ENCODE results near the gene NPSR1. TPM values are rescaled to one million over a fixed set of nuclear protein-coding genes. Genes with fewer than 3 reads are reported as not detected.
A peak's percentile ranks its signal among the peaks of the same experiment; 100 is the strongest.

The NPSR1 gene
- polyA plus RNA-seq, 1 of the 3 experiments (the other 2 are of a cell fraction), result not detected

- ChIA-PET POLR2A (no interaction called here), CTCF (interaction anchor here (0.8 kb wide), 1 partner anchor 11 kb away, joined by 3 read pairs; no protein-coding TSS in a partner anchor)
- H2AFZ ChIP-seq (ENCODE audit: low read depth), result peak overlapping the region; percentile 19; the same call in 1 of the 2 replicates
- H3K27me3 ChIP-seq (ENCODE audit: insufficient read depth), result peaks cover 7% of the 10 kb centered on the region; the same call in 1 of the 2 replicates
- H3K36me3 ChIP-seq (replicated peaks in 1 of 2; ENCODE audit: control insufficient read depth in 1 of 2, insufficient read depth in 2 of 2, low read length in 1 of 2), result no peaks in the 10 kb centered on the region
- H3F3A ChIP-seq (replicated peaks; ENCODE audit: insufficient read depth), result peaks cover 12% of the 10 kb centered on the region
- peak overlapping the region; percentile 8 to 9; a peak in 2 of 4 replicates for H3K4me3 ChIP-seq (ENCODE audit: low read depth in 2 of 2, low read length in 1 of 2)
- H3K4me2 ChIP-seq, result peak overlapping the region; percentile 50
- H3K79me2 ChIP-seq (ENCODE audit: insufficient read depth), result no peaks in the 10 kb centered on the region
- no peaks in the 10 kb centered on the region for H4K20me1 ChIP-seq (ENCODE audit: insufficient read depth)
- H3K27ac ChIP-seq (ENCODE audit: low read depth in 2 of 2, low read length in 1 of 2), result no peak overlapping the region
- DNase-seq, result no peak
- no peaks in the 10 kb centered on the region for H3K9me2 ChIP-seq
- 8% methylated on average over 6 of the region's 6 CpGs for WGBS (ENCODE audit: low lambda C conversion rate)
- H3K9ac ChIP-seq, result no peak overlapping the region
- H3K9me3 ChIP-seq, result no peaks in the 10 kb centered on the region
- H3K4me1 ChIP-seq (ENCODE audit: control insufficient read depth in 1 of 2, insufficient read depth in 2 of 2, low read depth in 1 of 2, low read length in 1 of 2), result peaks cover 0 to 4% of the 10 kb centered on the region in 2 experiments; a peak in 1 of 4 replicates
- TF ChIP-seq RCOR1 (IDR thresholded peaks at IDR 0.05; ENCODE audit: low read length) (no peak), IRF3 (IDR thresholded peaks at IDR 0.05; ENCODE audit: low read depth, low read length) (no peak), NFIC (IDR thresholded peaks at IDR 0.05; ENCODE audit: borderline replicate concordance) (peak; percentile 76), GABPA (IDR thresholded peaks at IDR 0.05; ENCODE audit: low read depth) (no peak), EZH2phosphoT487 (IDR thresholded peaks at IDR 0.05; ENCODE audit: borderline replicate concordance, low read depth) (no peak), PBX3 (IDR thresholded peaks at IDR 0.05) (peak; percentile 97), NRF1 (IDR thresholded peaks at IDR 0.05; ENCODE audit: low read depth, low read length) (no peak), FOXM1 (IDR thresholded peaks at IDR 0.05; ENCODE audit: low read depth) (peak; percentile 45; the same call in 1 of the 2 replicates), ZBTB33 (IDR thresholded peaks at IDR 0.05; ENCODE audit: borderline replicate concordance, low read depth) (peak; percentile 70; the same call in 1 of the 2 replicates), YY1 (IDR thresholded peaks at IDR 0.05; ENCODE audit: low read depth) (no peak), FOSL2 (IDR thresholded peaks at IDR 0.05; ENCODE audit: borderline replicate concordance, low read depth) (peak; percentile 91), MAX (IDR thresholded peaks at IDR 0.05; ENCODE audit: low read depth) (no peak), RXRA (IDR thresholded peaks at IDR 0.05; ENCODE audit: borderline replicate concordance, low read depth) (peak; percentile 38; the same call in 1 of the 2 replicates), TCF12 (IDR thresholded peaks at IDR 0.05) (peak; percentile 84), JUND (IDR thresholded peaks at IDR 0.05) (peak; percentile 75), REST (IDR thresholded peaks at IDR 0.05; ENCODE audit: low read depth, low read length) (no peak), CTCF (IDR thresholded peaks at IDR 0.05) (no peak), ELF1 (IDR thresholded peaks at IDR 0.05) (no peak), USF2 (IDR thresholded peaks at IDR 0.05; ENCODE audit: borderline replicate concordance, low read depth, low read length) (no peak), FOXJ3 (CRISPR knock-in tag; IDR thresholded peaks at IDR 0.05) (no peak), POLR2AphosphoS5 (IDR thresholded peaks at IDR 0.05; ENCODE audit: low read depth, low read length) (peak; percentile 48; the same call in 1 of the 2 replicates), MXI1 (IDR thresholded peaks at IDR 0.05; ENCODE audit: low read depth, low read length) (no peak), SMC3 (IDR thresholded peaks at IDR 0.05; ENCODE audit: low read depth, low read length) (no peak), RAD21 (IDR thresholded peaks at IDR 0.05; ENCODE audit: low read length) (no peak)
These were observed 14.4 kb downstream of the NPSR1 start for GRCh38 chr7:34672430-34672829.

Data from SK-N-SH (cell line).